Keratinocyte (primary cell): Measurements from ENCODE around the gene ARL11. TPM values are rescaled to one million over a fixed set of nuclear protein-coding genes. Genes with fewer than 3 reads are reported as not detected.

Experiments
- DNase-seq: peaks from one replicate; pipeline ENCODE4 v3.0.0-alpha.2; 2011; ENCODE audit warnings: low read depth, missing footprints, low spot score
- FAIRE-seq: peaks from 2 replicates; lab custom pipeline; 2011; peaks lifted over from hg19 to GRCh38; lab: Jason Lieb, UNC
- H2AFZ ChIP-seq: 2 replicates; pipeline ENCODE4 v1.6.0; 2012; ENCODE audit warnings: low read length, control low read depth, inconsistent platforms; ENCODE audit not compliant: control insufficient read depth
- H3K27ac ChIP-seq: 2 replicates; pipeline ENCODE4 v1.5.1; 2011; ENCODE audit warnings: low read length; ENCODE audit not compliant: control insufficient read depth, insufficient read depth
- H3K27me3 ChIP-seq: 3 replicates; pipeline ENCODE4 v1.6.0; 2011; ENCODE audit warnings: low read length; ENCODE audit not compliant: control insufficient read depth, insufficient read depth; ENCODE audit errors: extremely low read depth
- H3K36me3 ChIP-seq, 2 experiments: 2 replicates in 1 of 2; 3 replicates in 1 of 2; pipeline ENCODE4 v1.5.1; 2011; ENCODE audit warnings: low read length in 2 of 2, mild to moderate bottlenecking in 1 of 2; ENCODE audit not compliant: control insufficient read depth in 2 of 2, insufficient read depth in 2 of 2; ENCODE audit errors: extremely low read depth in 1 of 2
- H3K4me1 ChIP-seq: 3 replicates; pipeline ENCODE4 v1.5.1; 2011; ENCODE audit warnings: low read length; ENCODE audit not compliant: control insufficient read depth, insufficient read depth; ENCODE audit errors: extremely low read depth
- H3K4me2 ChIP-seq: 3 replicates; pipeline ENCODE4 v1.6.0; 2011; ENCODE audit warnings: low read depth, low read length; ENCODE audit not compliant: control insufficient read depth, insufficient read depth; ENCODE audit errors: extremely low read depth
- H3K4me3 ChIP-seq, 3 experiments: fragments of 200-600 bp in 1 of 3; sonication (generic) in 1 of 3; 2 replicates in 2 of 3; 3 replicates in 1 of 3; pipeline ENCODE4 v1.5.1; 2011 to 2016; ENCODE audit warnings: low read length in 3 of 3, mild to moderate bottlenecking in 3 of 3, control low read depth in 2 of 3, inconsistent platforms in 1 of 3, low read depth in 1 of 3, mixed read lengths in 1 of 3, mixed run types in 1 of 3, moderate library complexity in 1 of 3; ENCODE audit not compliant: control insufficient read depth in 2 of 3, insufficient read depth in 2 of 3; ENCODE audit errors: extremely low read depth in 1 of 3
- H3K79me2 ChIP-seq: 2 replicates; pipeline ENCODE4 v1.6.0; 2012; ENCODE audit warnings: low read length; ENCODE audit not compliant: control insufficient read depth, insufficient read depth
- H3K9ac ChIP-seq: 3 replicates; pipeline ENCODE4 v1.6.0; 2011; ENCODE audit warnings: low read length; ENCODE audit not compliant: control insufficient read depth, insufficient read depth; ENCODE audit errors: extremely low read depth
- H3K9me1 ChIP-seq: 3 replicates; pipeline ENCODE4 v1.6.0; 2011; ENCODE audit warnings: low read length; ENCODE audit not compliant: control insufficient read depth, insufficient read depth; ENCODE audit errors: extremely low read depth
- H3K9me3 ChIP-seq: 2 replicates; pipeline ENCODE4 v1.5.1; 2012; ENCODE audit warnings: low read depth, low read length; ENCODE audit not compliant: control insufficient read depth
- H4K20me1 ChIP-seq: 3 replicates; pipeline ENCODE4 v1.6.0; 2011; ENCODE audit warnings: low read length; ENCODE audit not compliant: control insufficient read depth, insufficient read depth; ENCODE audit errors: extremely low read depth
- CTCF ChIP-seq, 3 experiments: IDR thresholded peaks in 1 of 3; conservative IDR thresholded peaks in 1 of 3; optimal IDR thresholded peaks in 1 of 3; 2 replicates in 2 of 3; 3 replicates in 1 of 3; pipeline versions ENCODE3 to v1.5.1; 2011; ENCODE audit warnings: low read length in 3 of 3, mild to moderate bottlenecking in 3 of 3, moderate library complexity in 2 of 3, control low read depth in 1 of 3, inconsistent platforms in 1 of 3; ENCODE audit not compliant: insufficient read depth in 2 of 3; ENCODE audit errors: extremely low read depth in 1 of 3
- EZH2 ChIP-seq: IDR thresholded peaks from one replicate; pipeline ENCODE4 v1.6.1; 2012; ENCODE audit warnings: inconsistent platforms, mild to moderate bottlenecking, low read length, moderate library complexity
- dilution Hi-C: fragments of 300-500 bp; cut with MboI; formaldehyde crosslinking; loops from one replicate; pipeline ENCODE4 v1.7.0; 2020; ENCODE audit warnings: low sequenced_read_pairs; ENCODE audit not compliant: extremely low pct_ligation_motif_present
- polyA plus RNA-seq, 5 experiments: library from polyadenylated mRNA; depleted of rRNA in 3 of 5; stranded (reverse) in 3 of 5; stranded (forward) in 1 of 5; unstranded in 1 of 5; fragments of >200 nt; gene quantifications; 1 replicate in 1 of 5; 2 replicates in 3 of 5; 3 replicates in 1 of 5; pipeline versions ENCODE4 v1.2.1 to v1.2.3, GENCODE V29; 2011 to 2012; ENCODE audit warnings: missing spikeins in 2 of 5, low read depth in 1 of 5, low replicate concordance in 1 of 5

Gene ARL11
- polyA plus RNA-seq, 1 donor (not counting 4 experiments of a cell fraction or from before 2014, with no cell fraction given): 0.55 TPM

GRCh38 chr13:49585220-49586157 lies 42.8 kb upstream of the ARL11 start, which contains the start of gene RCBTB1:
TSS of gene RCBTB1 (minus strand) at chr13:49585558. CDS start at chr13:49567279, 18,279 bp downstream.
- no peaks in the 10 kb centered on the region for H4K20me1 ChIP-seq
- peak within 1 kb of the TSS; percentile 90 for H3K4me2 ChIP-seq
- dilution Hi-C loops: no loop called here
- H3K79me2 ChIP-seq: peaks cover 32% of the 10 kb centered on the region
- DNase-seq: no peak
- TF ChIP-seq EZH2: no peak
- TF ChIP-seq CTCF (optimal IDR thresholded peaks at IDR 0.05 in 1 of 3, IDR thresholded peaks at IDR 0.05 in 1 of 3, conservative IDR thresholded peaks at IDR 0.05 in 1 of 3; ENCODE audit: extremely low read depth in 1 of 3, insufficient read depth in 2 of 3, low read length in 3 of 3): no peak
- peak; percentile 44 for FAIRE-seq
- H3K9me1 ChIP-seq: no peaks in the 10 kb centered on the region
- H3K4me3 ChIP-seq: peak within 1 kb of the TSS; percentile 82 to 89 (median 88)
- no peaks in the 10 kb centered on the region for H3K9me3 ChIP-seq
- peak within 1 kb of the TSS; percentile 91 for H2AFZ ChIP-seq
- peaks cover 0 to 3% of the 10 kb centered on the region in 2 experiments for H3K36me3 ChIP-seq
- peak within 1 kb of the TSS; percentile 87 for H3K27ac ChIP-seq
- peaks cover 37% of the 10 kb centered on the region for H3K4me1 ChIP-seq
- no peaks in the 10 kb centered on the region for H3K27me3 ChIP-seq
- H3K9ac ChIP-seq: peak within 1 kb of the TSS; percentile 90

GRCh38 chr13:49586717-49587116 lies 41.6 kb upstream of the ARL11 start:
- Histone ChIP-seq H3K4me1 (peaks cover 27% of the 10 kb centered on the region), H3K9ac (peak overlapping the region; percentile 47), H3K9me1 (no peaks in the 10 kb centered on the region), H3K9me3 (no peaks in the 10 kb centered on the region), H3K4me2 (peak overlapping the region; percentile 84), H3K4me3 (peak overlapping the region in 2 of 3 experiments; percentile 44 to 54), H4K20me1 (no peaks in the 10 kb centered on the region), H3K27ac (peak overlapping the region; percentile 87), H3K27me3 (no peaks in the 10 kb centered on the region), H2AFZ (peak overlapping the region; percentile 63), H3K36me3 (peaks cover 0 to 3% of the 10 kb centered on the region in 2 experiments), H3K79me2 (peaks cover 29% of the 10 kb centered on the region)
- dilution Hi-C loops: no loop called here
- TF ChIP-seq EZH2: no peak
- no peak for TF ChIP-seq CTCF (optimal IDR thresholded peaks at IDR 0.05 in 1 of 3, IDR thresholded peaks at IDR 0.05 in 1 of 3, conservative IDR thresholded peaks at IDR 0.05 in 1 of 3; ENCODE audit: extremely low read depth in 1 of 3, insufficient read depth in 2 of 3, low read length in 3 of 3)
- no peak for DNase-seq
- FAIRE-seq: no peak
